Measurements from ENCODE around the gene ZBTB11.
"Not testable (repeated sequence)": the region's sequence is repeated elsewhere in the genome, so short reads cannot be mapped to it uniquely, and the experiment has no call there.

ZBTB11 gene

DNA sequence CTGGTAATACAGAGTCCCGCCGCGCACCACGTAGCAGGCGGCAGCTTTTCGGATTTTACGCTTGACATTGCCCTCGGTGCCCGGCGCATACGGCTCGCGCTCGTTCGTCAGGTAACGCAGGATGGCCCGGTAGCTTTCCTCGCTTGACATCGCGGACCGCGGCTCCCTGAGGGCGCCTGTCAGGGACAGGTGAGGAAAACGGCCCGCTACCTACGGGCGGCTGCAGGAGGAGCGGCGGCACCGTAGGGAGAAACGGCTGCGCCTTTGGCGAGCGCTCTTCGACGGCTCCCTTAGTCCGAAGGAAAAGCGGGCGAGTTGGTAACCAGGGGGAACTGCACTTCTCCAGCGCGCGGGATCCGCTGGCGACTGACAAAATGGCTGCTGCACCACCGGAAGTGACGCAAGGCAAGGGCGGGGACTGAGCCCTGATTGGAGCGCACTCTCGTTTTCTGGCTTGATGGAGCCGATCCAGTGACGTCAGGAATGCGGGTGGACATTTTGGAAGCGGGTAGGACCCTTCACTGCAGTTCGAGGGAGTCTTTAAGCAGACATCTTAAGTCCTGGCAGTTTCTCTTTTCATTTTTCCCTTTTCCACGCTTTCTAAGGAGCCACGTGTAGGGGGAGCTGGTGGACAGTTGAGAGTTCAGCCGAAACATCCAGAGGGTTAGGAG, at the start of gene ZBTB11:
ZBTB11 (minus strand) TSS at position 368 of the 671 bp plus-strand sequence; CDS start at position 150, 218 bp downstream.
- DNase-seq (ENCODE audit: low read depth, low spot score), result peak; percentile 100

GRCh38 chr3:101725890-101726275, 49.0 kb upstream of the ZBTB11 start:
- DNase-seq (ENCODE audit: low read depth, low spot score), result no peak

DNA sequence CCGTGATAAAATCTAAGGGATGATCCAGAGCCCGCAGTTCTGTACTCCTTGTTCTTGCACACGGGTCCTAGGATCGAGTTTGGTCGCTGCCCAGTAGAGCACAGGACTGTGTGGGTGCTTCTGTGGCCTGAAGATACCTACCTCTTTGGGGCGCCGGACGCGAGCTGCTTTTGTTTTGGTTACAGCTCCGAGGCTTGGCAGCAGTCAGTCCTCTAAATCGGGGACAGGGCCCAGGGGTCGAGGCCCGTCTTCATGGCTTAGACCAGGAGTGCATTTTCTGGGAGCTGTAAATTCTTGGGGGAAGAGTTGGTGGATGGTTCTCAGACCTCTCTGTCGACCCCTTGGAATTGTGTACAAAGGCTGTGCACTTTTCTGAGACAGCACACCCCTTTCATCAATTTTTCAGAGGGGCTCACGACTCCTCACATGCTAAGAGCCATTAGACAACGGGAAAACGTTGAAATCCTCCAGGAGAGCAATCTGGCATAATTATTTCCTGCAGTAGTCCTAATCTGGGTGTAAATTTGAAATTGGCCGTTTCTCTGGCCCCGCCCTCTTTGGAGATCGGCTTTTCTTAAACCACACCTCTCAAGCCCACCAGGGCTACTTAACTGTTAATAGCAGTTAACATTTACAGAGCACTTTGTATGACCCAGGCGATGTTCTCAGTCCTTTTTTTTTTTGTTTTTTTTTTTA, 48.4 kb upstream of the ZBTB11 start:
- no peak for DNase-seq (ENCODE audit: low read depth, low spot score)

- peak; percentile 81 for DNase-seq (ENCODE audit: low read depth, low spot score)
Observed at GRCh38 chr3:101724329-101725193, 47.6 kb upstream of the ZBTB11 start, which contains the start of gene CEP97. Gene CEP97, plus strand, starts transcription at chr3:101724614. Its CDS starts 63 bp downstream, at chr3:101724677.

DNA sequence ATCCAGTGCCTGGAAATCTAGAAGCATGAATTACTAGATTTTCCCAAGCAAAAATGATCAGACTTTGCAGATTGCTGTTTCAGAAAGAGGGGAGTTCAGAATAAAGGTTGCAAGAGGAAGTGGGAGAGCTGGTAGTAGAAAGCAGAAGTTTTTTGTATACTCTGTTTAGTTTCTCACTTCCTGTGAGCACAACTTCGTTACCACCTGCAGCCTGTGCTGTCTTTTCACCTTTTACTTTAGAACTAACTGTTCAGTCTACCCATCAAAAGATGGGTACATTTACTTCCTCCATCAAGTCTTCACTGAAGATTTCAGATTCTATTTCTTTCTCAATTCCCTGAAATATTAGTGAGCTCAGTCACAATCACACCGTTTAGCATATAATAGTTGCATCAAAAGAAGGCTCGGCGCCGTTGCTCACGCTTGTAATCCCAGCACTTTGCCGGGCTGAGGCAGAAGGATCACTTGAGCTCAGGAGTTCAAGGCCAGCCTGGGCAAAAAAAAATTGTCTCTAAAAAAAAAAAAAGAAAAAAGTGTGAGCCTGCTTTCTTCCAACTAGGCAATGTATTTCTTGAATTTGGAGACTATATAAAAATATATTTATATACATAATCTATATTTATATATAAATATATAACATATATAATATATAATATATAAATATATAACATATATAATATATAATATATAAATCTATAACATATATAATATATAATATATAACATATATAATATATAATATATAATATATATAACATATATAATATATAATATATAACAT, 45.7 kb upstream of the ZBTB11 start:
- no peak for DNase-seq (ENCODE audit: low read depth, low spot score)

- DNase-seq (ENCODE audit: low read depth, low spot score), result no peak
Observed at GRCh38 chr3:101720851-101721840, 44.2 kb upstream of the ZBTB11 start.

GRCh38 chr3:101719604-101720185, 42.8 kb upstream of the ZBTB11 start:
- DNase-seq (ENCODE audit: low read depth, low spot score), result no peak

DNA sequence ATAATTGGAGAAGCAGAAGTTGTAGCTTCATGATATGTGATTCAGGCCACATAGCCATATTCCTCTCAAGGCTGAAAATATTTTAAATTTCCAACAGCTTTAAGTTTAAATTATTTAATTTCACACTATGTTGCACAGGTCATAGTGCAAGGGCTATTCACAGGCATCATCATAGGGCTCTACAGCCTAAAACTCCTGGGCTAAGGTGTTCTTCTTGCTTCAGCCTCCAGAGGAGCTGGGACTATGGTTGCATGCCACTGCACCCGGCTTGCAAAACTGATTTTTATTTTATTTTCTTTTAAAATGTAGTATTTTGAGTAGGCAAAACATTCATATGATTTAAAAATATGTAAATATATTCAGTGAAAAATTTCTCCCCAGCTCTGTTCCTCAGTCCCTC, 41.5 kb upstream of the ZBTB11 start:
- no peak for DNase-seq (ENCODE audit: low read depth, low spot score)

DNA sequence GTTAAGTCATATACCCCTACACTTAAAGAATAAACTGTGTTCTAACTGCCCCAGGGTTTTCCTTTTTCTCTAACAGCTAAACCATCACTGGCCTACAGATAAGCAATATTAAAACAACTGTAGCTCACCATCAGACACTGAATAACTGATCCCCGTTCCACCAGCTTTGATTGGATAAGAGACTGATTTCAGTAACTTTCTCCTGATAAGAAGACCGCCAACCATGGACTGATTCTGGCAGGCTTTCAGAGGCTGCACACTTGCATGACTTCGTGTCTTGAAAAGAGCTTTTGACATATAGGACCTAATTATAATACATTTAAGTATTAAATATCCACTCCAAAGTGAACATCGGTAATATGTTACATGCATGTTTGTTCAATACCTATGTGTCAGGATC, 32.2 kb upstream of the ZBTB11 start:
- DNase-seq (ENCODE audit: low read depth, low spot score), result no peak

DNA sequence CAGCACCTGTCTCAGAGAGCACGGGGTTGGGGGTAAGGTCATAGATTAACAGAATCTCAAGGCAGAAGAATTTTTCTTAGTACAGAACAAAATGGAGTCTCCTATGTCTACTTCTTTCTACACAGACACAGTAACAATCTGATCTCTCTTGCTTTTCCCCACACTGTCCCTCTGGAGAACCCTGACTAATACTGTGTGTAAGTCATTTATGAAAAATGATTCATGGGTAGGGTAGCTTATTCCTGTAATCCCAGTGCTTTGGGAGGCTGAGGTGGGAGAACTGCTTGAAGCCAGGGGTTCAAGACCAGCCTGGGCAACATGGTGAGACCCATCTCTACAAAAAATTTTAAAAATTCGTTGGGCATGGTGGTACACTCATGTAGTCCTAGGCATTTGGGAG, 27.7 kb upstream of the ZBTB11 start:
- DNase-seq (ENCODE audit: low read depth, low spot score), result not testable (repeated sequence)

DNA sequence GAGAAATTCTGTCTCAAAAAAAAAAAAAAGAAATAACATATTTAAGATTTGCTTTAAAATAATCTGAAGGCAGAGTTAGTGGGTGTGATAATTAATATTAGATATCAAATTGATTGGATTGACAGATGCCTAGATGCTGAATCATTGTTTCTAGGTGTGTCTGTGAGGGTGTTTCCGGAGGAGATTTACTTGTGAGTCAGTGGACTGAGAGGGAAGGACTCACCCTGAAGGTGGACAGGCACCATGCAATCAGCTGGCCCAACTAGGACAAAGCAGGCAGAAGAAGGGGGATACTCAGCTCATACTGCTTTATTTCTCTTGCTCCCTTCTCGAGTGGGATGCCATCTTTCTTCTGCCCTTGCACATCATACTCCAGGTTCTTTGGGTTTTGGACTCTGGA, 26.2 kb upstream of the ZBTB11 start:
- no peak for DNase-seq (ENCODE audit: low read depth, low spot score)

GRCh38 chr3:101702726-101703125, 25.8 kb upstream of the ZBTB11 start:
- no peak for DNase-seq (ENCODE audit: low read depth, low spot score)

DNA sequence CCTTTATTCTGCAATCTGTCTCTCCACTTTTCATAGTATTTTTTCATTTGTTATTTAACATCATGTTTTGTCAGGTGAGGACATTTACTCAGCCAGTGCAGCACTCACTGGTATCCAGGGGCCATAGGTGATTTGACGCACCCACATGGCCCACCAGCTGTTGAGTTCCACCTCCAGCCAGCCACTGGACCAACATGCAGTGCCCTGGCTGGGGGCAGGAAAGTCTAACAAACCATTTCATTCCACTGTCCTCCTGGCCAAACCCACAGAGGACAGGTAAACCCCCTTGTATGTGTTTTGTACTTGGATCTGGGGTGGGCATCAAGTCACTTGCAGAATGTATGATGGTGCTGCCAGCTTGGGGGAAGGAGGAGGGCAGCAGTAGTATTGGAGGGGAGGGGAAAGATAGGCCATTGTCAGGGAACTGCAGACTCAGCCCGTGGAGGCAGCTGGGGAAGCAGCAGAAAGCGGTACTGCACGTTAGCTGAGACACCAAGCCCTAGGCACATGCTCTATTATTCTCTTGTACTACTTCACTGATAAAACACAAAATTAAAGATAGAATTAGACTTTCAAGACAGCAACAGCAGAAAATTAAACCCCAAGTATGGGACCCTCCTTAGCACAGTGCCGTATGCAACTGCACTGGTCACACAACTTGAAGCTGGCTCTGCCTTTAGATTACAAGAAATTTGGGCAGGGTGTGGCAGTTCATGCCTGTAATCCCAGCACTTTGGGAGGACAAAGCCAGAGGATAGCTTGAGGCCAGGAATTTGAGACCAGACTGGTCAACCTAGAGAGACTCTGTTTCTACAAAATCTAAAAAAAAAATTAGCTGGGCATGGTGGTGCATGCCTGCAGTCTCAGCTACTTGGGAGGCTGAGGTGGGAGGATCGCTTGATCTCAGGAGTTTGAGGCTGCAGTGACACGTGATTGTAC, 25.0 kb upstream of the ZBTB11 start:
- DNase-seq (ENCODE audit: low read depth, low spot score), result no peak

- DNase-seq (ENCODE audit: low read depth, low spot score), result no peak
Observed at GRCh38 chr3:101695779-101696372, 18.9 kb upstream of the ZBTB11 start.

DNA sequence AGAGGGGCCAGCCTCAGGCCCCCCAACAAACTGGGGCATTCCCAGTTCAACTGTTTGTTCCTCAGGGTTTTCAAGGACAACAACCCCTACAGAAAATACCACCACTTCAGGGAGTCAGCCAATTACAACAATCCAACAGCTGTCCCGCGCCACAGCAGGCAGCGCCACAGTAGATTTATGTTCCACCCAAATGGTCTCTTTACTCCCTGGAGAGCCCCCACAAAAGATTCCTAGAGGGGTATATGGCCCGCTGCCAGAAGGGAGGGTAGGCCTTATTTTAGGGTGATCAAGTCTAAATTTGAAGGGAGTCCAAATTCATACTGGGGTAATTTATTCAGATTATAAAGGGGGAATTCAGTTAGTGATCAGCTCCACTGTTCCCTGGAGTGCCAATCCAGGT, 17.9 kb upstream of the ZBTB11 start:
- DNase-seq (ENCODE audit: low read depth, low spot score), result not testable (repeated sequence)

DNA sequence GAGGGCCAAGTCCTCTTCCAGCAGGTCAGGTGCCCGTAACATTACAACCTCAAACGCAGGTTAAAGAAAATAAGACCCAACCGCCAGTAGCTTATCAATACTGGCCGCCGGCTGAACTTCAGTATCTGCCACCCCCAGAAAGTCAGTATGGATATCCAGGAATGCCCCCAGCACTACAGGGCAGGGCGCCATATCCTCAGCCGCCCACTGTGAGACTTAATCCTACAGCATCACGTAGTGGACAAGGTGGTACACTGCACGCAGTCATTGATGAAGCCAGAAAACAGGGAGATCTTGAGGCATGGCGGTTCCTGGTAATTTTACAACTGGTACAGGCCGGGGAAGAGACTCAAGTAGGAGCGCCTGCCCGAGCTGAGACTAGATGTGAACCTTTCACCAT, 16.6 kb upstream of the ZBTB11 start:
- DNase-seq (ENCODE audit: low read depth, low spot score), result not testable (repeated sequence)

- not testable (repeated sequence) for DNase-seq (ENCODE audit: low read depth, low spot score)
Observed at GRCh38 chr3:101691685-101692671, 15.0 kb upstream of the ZBTB11 start.
